GM19193 (cell line): ENCODE data around the gene EME2.
A peak's percentile ranks its signal among the peaks of the same experiment; 100 is the strongest.

Experiments used
- POLR2A ChIP-seq: IDR thresholded peaks from 4 replicates; pipeline ENCODE4 v1.6.1; 2011; ENCODE audit not compliant: insufficient read depth, insufficient read length; ENCODE audit errors: extremely low read depth

Gene EME2

DNA sequence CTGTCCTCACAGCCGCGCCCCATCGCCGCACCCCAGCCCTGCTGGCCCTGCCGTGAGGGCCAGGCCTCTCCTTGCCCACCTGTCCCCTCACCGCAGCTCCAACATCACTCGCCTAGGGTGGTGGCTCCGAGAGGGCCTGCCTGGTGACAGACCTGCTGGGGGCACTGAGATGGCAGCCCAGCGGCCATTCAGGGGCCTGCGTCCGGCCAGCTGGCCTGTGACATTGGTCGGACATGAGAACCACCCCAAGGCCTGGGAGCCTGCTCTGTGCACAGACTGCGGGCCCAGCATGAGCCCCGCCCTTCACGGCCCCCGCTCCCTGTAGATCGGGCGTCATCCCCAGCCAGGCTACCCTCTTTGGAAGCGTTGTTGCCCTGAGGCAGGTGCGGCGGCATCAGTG is 13.1 kb upstream of the EME2 start:
- no peak for TF ChIP-seq POLR2A

DNA sequence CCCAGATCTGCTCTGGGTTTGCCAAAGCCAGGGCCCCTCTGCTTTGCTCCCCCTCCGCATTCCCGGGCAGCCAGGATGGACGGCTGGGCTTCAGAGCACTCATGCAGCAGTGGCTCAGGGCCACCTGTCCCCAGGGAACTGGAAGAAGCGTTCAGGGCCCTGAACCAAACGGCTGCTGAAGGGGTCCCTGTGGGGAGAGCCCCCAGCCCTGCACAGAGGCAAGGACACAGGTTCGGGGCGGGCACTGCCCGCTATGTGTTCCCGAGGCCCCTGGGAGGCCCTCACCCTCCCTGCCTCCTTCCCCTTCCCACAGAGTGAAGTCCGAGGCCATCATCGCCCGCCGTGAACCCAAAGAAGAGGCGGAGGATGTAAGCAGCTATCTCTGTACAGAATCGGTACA is 11.7 kb upstream of the EME2 start:
- no peak for TF ChIP-seq POLR2A

DNA sequence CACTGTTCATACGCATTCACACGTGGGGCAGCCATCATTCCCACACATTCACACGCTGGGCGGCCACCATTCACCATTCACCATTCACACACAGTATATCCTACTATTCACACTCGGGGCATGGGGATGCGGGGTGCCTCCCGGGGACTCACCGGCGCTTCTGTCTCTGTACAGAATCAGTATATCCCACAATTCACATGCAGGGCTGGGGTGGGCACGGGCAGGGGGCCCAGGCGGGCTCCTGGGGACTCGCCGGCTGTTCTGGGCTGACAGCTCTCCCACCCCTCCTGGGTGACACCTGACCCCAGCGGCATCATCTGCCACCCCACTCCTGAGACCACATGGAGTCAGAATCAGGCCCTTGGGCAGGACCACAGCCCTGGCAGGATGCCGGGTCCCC is 10.9 kb upstream of the EME2 start:
- peak; percentile 4 for TF ChIP-seq POLR2A

DNA sequence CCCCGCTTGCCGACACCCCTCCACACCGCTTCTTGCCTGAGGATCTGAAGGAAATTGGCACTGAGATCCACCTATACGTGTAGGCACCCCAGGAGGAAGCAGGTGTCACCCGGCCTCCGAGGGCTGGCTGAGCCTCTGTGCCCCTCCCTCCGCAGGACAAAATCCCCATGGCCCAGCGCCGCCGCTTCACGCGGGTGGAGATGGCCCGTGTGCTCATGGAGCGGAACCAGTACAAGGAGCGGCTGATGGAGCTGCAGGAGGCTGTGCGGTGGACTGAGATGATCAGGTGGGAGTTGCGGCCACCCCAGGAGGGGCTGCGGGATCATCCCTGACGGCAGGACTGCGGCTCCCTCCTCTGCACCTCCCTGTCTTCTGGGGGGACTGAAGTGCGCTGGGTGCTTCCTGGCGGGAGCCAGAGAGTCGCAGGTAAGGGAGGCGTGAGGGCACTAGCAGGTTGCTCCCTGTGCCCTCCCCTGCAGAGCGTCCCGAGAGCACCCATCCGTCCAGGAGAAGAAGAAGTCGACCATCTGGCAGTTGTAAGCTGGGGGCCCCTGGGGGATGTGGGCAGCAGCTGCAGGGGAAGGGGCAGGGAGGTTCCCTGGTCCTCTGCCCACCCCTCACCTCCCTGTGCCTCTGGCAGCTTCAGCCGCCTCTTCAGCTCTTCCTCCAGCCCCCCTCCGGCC is 10.3 kb upstream of the EME2 start:
- TF ChIP-seq POLR2A, result peak; percentile 5

DNA sequence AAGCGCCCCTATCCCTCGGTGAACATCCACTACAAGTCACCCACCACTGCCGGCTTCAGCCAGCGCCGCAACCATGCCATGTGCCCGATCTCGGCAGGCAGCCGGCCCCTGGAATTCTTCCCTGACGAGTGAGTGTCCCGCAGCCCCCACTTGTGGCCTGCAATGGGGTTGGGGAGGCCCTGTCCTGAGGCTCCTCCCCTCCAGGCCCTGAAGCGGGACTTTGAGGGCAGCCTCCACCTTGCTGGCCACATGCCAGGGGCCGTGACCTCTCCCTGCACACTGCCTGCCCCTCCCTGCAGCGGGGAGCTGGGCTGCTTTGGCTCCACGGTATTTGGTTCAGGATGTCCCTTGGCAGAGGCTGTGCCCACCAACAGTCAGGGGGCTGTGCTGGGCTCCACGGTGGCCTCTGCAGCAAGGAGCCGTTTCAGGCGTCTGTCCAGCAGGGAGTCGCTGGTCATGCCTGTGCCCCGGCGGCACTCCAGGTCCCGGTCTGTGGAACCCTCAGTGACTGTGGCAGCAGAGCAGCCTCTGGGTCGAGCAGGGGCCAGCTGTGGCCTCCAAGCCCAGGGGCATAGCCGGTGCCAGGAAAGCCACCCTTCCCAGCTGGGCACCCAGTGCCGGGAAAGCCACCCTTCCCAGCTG is 9.6 kb upstream of the EME2 start:
- TF ChIP-seq POLR2A, result no peak

DNA sequence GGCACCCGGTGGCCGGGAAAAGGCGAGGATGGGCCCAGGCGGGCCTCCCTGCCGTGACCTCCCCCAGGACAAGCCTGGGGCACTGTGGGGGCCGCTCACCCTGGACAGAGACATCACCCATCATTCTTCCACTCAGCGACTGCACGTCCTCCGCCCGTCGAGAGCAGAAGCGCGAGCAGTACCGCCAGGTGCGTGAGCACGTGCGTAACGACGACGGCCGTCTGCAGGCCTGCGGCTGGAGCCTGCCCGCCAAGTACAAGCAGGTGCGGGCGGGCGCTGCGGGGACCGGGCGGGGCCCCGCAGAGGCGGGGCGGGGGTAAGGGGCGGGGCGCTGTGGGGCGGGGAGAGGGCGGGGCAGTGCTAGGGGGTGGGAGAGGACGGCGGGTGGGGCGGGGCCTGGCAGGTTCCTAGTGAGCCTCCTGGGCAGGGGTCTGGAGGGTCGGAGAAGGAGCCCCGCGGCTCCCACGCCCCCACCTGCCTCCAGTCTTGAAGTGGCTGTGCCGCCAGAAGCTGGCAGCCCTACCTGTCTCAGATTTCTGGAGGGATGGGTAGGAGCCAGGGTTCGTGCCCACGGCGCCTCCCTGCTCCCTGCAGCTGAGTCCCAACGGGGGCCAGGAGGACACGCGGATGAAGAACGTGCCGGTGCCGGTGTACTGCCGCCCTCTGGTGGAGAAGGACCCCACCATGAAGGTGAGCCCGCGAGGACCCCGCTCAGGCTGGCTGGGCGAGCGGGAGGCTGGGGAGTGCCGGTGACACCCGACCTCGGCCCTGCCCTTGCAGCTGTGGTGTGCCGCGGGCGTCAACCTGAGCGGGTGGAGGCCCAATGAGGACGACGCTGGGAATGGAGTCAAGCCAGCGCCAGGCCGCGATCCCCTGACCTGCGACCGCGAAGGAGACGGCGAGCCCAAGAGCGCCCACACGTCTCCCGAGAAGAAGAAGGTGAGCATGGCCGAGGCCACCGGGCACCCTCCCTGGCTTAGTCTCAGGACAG is 8.8 kb upstream of the EME2 start:
- no peak for TF ChIP-seq POLR2A

DNA sequence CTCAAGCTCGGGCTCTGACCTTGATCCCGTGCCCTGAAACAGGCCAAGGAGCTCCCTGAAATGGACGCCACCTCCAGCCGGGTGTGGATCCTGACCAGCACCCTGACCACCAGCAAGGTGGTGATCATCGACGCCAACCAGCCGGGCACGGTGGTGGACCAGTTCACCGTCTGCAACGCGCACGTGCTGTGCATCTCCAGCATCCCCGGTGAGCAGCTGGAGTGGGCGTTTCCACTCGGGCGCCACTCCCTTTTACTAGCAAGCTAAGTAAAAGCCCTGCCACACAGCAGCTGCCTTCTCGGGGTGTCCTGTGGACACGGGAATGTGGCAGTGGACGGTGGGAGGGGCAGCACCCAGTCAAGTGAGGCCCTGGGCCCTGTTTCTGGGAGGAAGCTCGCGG is 7.6 kb upstream of the EME2 start:
- TF ChIP-seq POLR2A, result no peak

DNA sequence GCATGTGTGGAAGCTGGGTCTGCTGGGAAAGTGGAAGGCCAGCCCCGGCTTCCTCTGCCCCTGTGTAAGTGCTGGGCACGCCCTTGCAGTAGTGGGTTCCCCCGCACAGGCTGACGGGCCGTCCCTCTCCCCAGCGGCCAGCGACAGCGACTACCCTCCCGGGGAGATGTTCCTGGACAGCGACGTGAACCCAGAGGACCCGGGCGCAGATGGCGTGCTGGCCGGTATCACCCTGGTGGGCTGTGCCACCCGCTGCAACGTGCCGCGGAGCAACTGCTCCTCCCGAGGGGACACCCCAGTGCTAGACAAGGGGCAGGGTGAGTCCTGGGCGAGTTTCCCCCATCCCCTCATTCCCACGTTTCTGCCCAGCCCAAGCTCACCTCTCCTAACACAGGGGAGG is 6.8 kb upstream of the EME2 start:
- no peak for TF ChIP-seq POLR2A

DNA sequence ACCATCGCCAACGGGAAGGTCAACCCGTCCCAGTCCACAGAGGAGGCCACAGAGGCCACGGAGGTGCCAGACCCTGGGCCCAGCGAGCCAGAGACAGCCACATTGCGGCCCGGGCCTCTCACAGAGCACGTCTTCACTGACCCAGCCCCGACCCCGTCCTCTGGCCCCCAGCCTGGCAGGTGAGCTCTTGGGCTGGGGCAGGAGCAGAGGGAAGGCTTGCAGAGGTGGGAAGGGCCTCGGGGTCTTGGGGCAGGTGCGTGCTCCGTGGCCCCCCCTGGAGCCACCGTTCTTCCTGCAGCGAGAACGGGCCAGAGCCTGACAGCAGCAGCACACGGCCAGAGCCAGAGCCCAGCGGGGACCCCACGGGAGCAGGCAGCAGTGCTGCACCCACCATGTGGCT is 6.4 kb upstream of the EME2 start:
- TF ChIP-seq POLR2A, result no peak

DNA sequence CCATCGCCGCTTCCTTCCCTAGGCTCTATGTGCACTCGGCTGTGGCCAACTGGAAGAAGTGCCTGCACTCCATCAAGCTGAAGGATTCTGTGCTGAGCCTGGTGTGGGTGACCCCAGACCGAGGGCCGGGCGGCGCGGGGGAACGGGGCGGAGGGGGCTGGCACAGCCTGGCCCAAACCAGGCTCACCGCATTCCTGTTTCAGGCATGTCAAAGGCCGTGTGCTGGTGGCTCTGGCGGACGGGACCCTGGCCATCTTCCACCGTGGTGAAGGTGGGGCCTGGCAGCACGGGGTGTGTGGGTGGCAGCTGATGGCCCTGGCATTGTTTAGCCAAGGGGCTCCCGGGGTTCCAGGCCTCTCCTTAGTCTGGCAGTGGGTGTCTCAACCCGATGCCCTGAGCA is 5.9 kb upstream of the EME2 start:
- TF ChIP-seq POLR2A, result no peak

DNA sequence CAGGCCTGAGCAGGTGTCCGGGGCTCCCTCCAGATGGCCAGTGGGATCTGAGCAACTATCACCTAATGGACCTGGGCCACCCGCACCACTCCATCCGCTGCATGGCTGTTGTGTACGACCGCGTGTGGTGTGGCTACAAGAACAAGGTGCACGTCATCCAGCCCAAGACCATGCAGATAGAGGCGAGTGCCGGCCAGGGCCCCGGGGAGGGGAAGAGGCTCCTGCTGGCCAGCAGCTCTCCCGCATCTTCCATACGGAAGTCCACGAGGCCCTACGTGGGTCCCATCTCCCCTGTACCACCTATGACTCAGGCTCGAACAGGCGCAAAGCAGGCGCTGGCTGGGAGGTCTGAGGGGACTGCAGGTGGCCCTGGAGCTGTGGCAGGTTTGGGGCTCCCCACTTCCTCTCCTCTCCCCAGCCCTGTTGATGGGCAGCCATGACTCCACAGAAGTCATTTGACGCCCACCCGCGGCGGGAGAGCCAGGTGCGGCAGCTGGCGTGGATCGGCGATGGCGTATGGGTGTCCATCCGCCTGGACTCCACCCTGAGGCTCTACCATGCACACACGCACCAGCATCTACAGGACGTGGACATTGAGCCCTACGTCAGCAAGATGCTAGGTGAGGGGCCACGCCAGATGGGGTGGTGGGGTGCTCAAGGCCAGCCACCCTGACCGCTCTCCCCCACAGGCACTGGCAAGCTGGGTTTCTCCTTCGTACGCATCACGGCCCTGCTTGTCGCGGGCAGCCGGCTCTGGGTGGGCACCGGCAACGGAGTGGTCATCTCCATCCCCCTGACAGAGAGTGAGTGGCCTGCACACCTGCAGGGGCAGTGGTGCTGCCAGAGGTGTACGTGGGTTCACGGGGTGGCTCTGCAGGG is 5.3 kb upstream of the EME2 start:
- TF ChIP-seq POLR2A, result no peak

DNA sequence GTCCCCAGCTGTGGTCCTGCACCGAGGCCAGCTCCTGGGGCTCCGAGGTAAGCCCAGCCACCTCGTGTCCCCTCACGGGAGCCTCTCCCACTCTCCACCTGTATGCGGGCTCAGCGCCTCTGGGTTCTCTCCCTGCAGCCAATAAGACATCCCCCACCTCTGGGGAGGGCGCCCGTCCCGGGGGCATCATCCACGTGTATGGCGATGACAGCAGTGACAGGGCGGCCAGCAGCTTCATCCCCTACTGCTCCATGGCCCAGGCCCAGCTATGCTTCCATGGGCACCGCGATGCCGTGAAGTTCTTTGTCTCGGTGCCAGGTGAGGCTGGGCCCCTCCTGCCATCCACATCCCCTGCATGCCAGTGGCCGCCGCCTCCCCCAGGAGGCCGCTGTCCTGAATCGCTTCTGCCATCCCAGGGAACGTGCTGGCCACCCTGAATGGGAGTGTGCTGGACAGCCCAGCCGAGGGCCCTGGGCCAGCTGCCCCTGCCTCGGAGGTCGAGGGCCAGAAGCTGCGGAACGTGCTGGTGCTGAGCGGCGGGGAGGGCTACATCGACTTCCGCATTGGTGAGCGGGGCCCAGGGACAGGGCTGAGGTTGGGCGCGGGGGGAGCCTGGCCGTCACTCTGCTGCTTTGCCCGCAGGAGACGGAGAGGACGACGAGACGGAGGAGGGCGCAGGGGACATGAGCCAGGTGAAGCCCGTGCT is 4.4 kb upstream of the EME2 start:
- TF ChIP-seq POLR2A, result no peak

DNA sequence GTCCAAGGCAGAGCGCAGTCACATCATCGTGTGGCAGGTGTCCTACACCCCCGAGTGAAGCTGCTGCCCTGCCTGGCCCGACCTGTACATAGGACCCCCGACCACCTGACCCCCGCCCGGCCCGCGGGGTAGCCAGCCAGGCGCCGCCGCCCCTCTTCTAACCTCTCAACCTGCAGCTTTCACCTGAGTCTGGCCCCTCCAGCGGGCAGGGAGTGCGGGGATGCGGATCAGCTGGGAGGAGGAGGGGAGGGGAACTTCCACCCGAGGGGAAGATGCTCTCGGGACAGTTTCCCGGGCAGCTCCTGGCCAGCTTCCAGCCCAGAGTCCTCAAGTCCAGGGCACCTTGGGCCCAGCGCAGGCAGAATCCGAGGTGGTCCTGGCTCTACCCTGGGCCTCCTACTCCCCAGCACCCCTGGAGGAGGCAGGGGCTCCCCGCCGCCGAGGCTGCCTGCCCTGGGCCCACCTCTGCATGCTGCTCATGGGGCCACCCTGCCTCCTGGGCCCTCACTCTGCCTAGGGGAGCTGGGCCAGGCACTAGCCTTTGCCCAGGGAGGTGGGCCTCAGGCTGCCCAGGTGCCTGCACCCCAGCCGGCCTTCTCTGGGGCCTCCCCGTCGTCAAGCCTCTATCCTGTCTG is 3.7 kb upstream of the EME2 start:
- TF ChIP-seq POLR2A, result peak; percentile 11
